ENCODE measurements around the gene CARNS1.

DNA sequence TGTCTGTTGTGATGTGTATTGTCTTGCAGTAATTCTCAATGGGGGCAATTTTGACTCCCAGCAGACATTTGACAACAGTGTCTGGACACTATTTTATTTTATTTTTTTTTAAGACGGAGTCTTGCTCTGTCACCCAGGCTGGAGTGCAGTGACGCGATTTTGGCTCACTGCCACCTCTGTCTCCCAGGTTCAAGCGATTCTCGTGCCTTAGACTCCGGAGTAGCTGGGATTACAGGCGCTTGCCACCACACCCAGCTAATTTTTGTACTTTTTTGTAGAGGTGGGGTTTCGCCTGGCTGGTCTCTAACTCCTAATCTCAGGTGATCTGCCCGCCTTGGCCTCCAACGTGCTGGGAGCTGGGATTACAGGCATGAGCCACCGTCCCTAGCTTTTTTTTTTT, 14.2 kb downstream of the CARNS1 start:
- TF ChIP-seq, protein P1, sequence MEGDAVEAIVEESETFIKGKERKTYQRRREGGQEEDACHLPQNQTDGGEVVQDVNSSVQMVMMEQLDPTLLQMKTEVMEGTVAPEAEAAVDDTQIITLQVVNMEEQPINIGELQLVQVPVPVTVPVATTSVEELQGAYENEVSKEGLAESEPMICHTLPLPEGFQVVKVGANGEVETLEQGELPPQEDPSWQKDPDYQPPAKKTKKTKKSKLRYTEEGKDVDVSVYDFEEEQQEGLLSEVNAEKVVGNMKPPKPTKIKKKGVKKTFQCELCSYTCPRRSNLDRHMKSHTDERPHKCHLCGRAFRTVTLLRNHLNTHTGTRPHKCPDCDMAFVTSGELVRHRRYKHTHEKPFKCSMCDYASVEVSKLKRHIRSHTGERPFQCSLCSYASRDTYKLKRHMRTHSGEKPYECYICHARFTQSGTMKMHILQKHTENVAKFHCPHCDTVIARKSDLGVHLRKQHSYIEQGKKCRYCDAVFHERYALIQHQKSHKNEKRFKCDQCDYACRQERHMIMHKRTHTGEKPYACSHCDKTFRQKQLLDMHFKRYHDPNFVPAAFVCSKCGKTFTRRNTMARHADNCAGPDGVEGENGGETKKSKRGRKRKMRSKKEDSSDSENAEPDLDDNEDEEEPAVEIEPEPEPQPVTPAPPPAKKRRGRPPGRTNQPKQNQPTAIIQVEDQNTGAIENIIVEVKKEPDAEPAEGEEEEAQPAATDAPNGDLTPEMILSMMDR (IDR thresholded peaks at IDR 0.05), result no peak
- TF ChIP-seq POLR2A (IDR thresholded peaks at IDR 0.05), result no peak
